Nephron (organoid): Measurements from ENCODE around the gene GPC5.

ENCODE experiments used
- H3K27ac Mint-ChIP-seq, 3 experiments: 2 replicates each; pipeline ENCODE4 v1.8.0; 2020; ENCODE audit warnings: mixed read lengths in 3 of 3, mild to moderate bottlenecking in 2 of 3, moderate library complexity in 1 of 3
- H3K27me3 Mint-ChIP-seq: 2 replicates; pipeline ENCODE4 v1.8.0; 2021; ENCODE audit warnings: low read depth, mild to moderate bottlenecking, moderate library complexity, mixed read lengths
- H3K36me3 Mint-ChIP-seq: 2 replicates; pipeline ENCODE4 v1.8.0; 2020; ENCODE audit warnings: low read depth, mixed read lengths
- H3K4me1 Mint-ChIP-seq: 2 replicates; pipeline ENCODE4 v1.8.0; 2020; ENCODE audit warnings: mixed read lengths
- H3K4me3 Mint-ChIP-seq, 3 experiments: 2 replicates each; pipeline ENCODE4 v1.8.0; 2020; ENCODE audit warnings: mild to moderate bottlenecking in 3 of 3, mixed read lengths in 3 of 3, moderate library complexity in 2 of 3
- H3K9me3 Mint-ChIP-seq: 2 replicates; pipeline ENCODE4 v1.8.0; 2020; ENCODE audit warnings: mixed read lengths
- TF ChIP-seq, protein P1 (sequence below), 3 experiments: fragments of 200-600 bp; sonication (generic); IDR thresholded peaks; one replicate each; pipeline ENCODE4 v1.5.0; 2021; ENCODE audit warnings: antibody characterized with exemption in 3 of 3; ENCODE audit not compliant: unreplicated experiment in 3 of 3

GPC5 gene

GRCh38 chr13:91368101-91368500 is 30.3 kb upstream of the GPC5 start:
- no peaks in the 10 kb centered on the region for H3K27me3 Mint-ChIP-seq
- no peak overlapping the region for H3K4me3 Mint-ChIP-seq
- H3K9me3 Mint-ChIP-seq = no peaks in the 10 kb centered on the region
- no peak overlapping the region for H3K27ac Mint-ChIP-seq
- H3K36me3 Mint-ChIP-seq = no peaks in the 10 kb centered on the region
- peaks cover 5% of the 10 kb centered on the region for H3K4me1 Mint-ChIP-seq
- TF ChIP-seq, protein P1, sequence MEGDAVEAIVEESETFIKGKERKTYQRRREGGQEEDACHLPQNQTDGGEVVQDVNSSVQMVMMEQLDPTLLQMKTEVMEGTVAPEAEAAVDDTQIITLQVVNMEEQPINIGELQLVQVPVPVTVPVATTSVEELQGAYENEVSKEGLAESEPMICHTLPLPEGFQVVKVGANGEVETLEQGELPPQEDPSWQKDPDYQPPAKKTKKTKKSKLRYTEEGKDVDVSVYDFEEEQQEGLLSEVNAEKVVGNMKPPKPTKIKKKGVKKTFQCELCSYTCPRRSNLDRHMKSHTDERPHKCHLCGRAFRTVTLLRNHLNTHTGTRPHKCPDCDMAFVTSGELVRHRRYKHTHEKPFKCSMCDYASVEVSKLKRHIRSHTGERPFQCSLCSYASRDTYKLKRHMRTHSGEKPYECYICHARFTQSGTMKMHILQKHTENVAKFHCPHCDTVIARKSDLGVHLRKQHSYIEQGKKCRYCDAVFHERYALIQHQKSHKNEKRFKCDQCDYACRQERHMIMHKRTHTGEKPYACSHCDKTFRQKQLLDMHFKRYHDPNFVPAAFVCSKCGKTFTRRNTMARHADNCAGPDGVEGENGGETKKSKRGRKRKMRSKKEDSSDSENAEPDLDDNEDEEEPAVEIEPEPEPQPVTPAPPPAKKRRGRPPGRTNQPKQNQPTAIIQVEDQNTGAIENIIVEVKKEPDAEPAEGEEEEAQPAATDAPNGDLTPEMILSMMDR (IDR thresholded peaks at IDR 0.05; ENCODE audit: unreplicated experiment in 3 of 3) = no peak

DNA sequence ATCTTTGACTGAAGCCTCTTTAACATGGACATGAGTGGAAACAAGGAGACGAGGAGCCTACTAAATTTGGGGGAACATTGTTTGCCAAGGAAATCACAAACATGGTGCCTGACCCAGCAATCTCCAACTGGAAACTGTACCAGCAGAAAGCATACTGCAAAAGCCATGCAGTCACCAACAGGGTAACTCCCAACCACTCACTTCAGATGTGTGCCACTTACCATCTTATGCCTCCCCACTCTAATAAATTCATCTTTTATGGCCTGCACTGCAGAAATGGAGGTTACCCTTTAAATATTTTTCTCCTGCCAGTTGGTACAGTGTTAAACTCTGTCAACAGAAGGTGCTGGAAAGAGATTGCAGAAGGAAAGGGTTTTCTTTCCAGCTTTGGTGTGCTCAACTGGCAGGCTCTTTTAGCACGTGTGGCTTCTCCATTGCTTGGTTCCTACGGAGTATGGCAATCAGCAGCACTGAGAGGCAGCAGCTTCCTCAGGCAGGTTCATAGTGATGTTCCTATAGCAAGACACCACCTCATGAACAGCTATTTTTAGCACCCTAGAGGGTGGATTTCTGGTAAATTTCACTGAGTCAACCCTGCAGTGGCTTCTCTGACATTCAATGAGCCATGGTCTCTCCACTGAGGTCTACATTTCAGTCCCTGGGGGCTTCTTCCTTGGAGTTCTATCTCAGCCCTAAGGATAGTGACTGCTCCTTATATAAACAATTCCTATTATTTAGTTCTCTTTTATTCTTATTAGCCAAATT is 29.6 kb upstream of the GPC5 start:
- no peaks in the 10 kb centered on the region for H3K36me3 Mint-ChIP-seq
- H3K27ac Mint-ChIP-seq = no peak overlapping the region
- H3K27me3 Mint-ChIP-seq = no peaks in the 10 kb centered on the region
- TF ChIP-seq, protein P1 (IDR thresholded peaks at IDR 0.05; ENCODE audit: unreplicated experiment in 3 of 3) = no peak
- no peaks in the 10 kb centered on the region for H3K9me3 Mint-ChIP-seq
- no peak overlapping the region for H3K4me3 Mint-ChIP-seq
- peaks cover 5% of the 10 kb centered on the region for H3K4me1 Mint-ChIP-seq

DNA sequence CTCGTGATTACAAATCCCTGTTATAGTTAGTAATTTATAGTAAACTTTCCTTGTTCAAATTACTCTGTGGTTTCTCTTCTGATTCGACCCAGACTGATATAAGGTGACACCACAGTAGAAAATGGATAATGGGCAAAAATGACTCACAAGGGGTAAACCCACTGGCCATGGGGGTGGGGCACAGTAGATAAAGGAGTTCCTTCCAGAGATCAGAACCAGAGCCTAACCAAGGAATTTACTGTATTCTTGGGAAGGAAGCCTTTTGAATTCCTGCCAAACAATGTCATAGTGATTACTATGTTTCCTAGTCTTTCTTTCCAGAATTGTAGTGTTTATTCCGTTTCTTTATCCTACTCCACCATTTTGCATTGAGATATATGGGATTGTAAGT is 29.0 kb upstream of the GPC5 start:
- Mint-ChIP-seq H3K27ac (no peak overlapping the region), H3K27me3 (no peaks in the 10 kb centered on the region), H3K9me3 (no peaks in the 10 kb centered on the region), H3K36me3 (no peaks in the 10 kb centered on the region), H3K4me1 (peaks cover 5% of the 10 kb centered on the region), H3K4me3 (no peak overlapping the region)
- TF ChIP-seq, protein P1 (IDR thresholded peaks at IDR 0.05; ENCODE audit: unreplicated experiment in 3 of 3) = no peak

GRCh38 chr13:91370501-91370900 is 27.9 kb upstream of the GPC5 start:
- TF ChIP-seq, protein P1 (IDR thresholded peaks at IDR 0.05; ENCODE audit: unreplicated experiment in 3 of 3) = no peak
- H3K27ac Mint-ChIP-seq = no peak overlapping the region
- H3K27me3 Mint-ChIP-seq = no peaks in the 10 kb centered on the region
- H3K4me3 Mint-ChIP-seq = no peak overlapping the region
- no peaks in the 10 kb centered on the region for H3K9me3 Mint-ChIP-seq
- peaks cover 5% of the 10 kb centered on the region for H3K4me1 Mint-ChIP-seq
- no peaks in the 10 kb centered on the region for H3K36me3 Mint-ChIP-seq

- peaks cover 5% of the 10 kb centered on the region for H3K4me1 Mint-ChIP-seq
- no peaks in the 10 kb centered on the region for H3K9me3 Mint-ChIP-seq
- no peaks in the 10 kb centered on the region for H3K36me3 Mint-ChIP-seq
- H3K4me3 Mint-ChIP-seq = no peak overlapping the region
- no peak overlapping the region for H3K27ac Mint-ChIP-seq
- no peaks in the 10 kb centered on the region for H3K27me3 Mint-ChIP-seq
- TF ChIP-seq, protein P1 (IDR thresholded peaks at IDR 0.05; ENCODE audit: unreplicated experiment in 3 of 3) = no peak
Observed at GRCh38 chr13:91372911-91373310, 25.5 kb upstream of the GPC5 start.

- TF ChIP-seq, protein P1 (IDR thresholded peaks at IDR 0.05; ENCODE audit: unreplicated experiment in 3 of 3) = peak; percentile 25 to 40 (median 37)
- Mint-ChIP-seq H3K4me1 (no peaks in the 10 kb centered on the region), H3K4me3 (no peak overlapping the region), H3K9me3 (no peaks in the 10 kb centered on the region), H3K27ac (no peak overlapping the region), H3K36me3 (no peaks in the 10 kb centered on the region), H3K27me3 (no peaks in the 10 kb centered on the region)
Observed at GRCh38 chr13:91375116-91375729, 23.2 kb upstream of the GPC5 start.
